NCI-H1105 (cell line): ENCODE measurements around the gene P2RY14.
A peak's percentile ranks its signal among the peaks of the same experiment; 100 is the strongest.

Experiments used
- DNase-seq: peaks from one replicate; lab custom pipeline; 2025; lab: John Stamatoyannopoulos, UW

Gene P2RY14

DNA sequence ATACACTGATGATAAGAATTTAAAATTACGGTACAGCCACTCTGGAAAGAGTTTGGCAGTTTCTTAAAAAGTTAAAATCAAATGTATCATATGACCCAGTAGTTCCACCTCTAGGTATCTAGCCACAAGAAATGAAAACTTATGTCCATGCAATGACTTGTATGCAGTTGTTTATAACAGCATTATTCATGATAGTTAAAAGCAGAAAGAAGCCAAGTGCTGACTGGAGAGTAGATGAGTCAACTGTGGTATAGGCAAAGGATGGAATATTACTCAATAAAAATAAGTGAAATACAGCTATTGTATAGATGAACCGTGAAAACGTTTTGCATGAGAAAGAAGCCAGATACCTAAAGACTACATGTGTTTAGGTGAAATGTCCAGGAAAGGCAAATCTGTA is 23.4 kb upstream of the P2RY14 start:
- DNase-seq, result no peak

DNA sequence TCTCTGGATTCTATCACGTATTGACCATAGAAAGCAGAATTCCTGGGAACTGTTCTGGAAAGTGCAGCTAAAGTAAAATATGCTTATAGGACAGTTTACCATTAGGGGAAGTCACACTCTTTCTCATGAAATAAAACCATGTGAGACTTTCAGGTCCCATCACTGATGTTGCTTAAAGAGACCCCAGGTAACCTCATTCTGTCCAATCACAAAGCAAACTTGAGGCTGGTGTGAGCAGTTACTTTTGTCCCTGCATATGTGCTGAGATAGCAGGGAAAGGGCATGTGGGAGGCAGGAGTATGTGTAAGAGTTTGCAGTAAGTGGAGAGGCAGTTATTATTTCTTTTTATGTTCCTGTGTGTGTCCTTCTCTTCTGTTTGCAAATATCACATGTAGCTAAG is 22.2 kb upstream of the P2RY14 start:
- DNase-seq, result no peak

DNA sequence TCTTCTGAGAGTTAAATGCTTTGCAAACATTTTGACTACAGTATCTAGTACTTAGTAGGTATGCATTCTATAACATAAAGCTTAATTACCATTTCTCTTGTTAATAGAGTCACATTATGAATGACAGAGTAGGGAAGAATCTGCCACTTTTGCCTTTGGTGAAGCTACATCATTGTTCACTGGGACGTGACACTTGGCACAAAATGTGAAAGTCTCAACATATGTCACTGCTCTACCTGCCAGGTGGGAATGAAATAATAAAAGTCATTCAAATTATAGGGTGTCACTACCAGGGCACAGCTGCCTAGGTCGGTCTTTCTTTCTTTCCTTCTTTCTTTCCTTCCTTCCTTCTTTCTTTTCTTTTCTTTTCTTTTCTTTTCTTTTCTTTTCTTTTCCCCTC is 20.7 kb upstream of the P2RY14 start:
- peak; percentile 13 for DNase-seq

DNA sequence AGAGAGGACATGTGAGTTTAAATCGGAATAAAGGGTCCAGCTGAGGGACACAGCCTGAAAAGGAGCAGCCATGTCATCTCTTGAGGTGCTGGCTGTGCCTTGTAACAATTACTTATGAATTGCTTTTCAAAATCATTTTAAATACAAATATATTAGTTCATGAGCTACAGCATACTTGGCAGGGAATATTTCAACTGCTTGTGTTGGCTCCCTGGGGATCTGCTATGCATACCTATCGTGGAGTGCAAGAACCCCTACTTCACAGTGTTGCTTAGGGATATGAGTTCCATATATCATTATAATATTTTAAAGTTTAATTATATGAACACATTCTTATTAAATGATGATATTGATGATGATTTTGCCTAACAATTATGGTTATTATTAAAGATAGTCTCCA is 19.1 kb upstream of the P2RY14 start:
- DNase-seq, result no peak

DNA sequence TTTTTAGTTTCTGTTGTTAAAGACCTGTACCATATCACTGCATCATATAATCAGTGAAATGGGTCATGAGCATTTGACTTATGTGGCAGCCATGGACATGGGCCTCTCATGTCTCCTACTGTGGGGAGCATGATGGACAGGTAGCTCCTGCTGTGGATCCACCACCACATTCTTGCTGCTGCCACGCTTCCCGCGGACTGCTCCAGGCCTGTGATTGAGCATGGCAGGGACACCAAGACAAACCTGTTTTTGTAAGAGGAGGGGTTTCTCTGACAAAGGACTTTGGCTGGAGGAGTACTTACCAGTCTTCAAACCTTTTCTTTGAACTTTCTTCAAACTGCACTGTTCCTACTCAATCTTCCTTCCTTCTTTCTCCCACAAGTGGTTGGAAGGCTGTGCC is 17.9 kb upstream of the P2RY14 start:
- DNase-seq, result no peak

DNA sequence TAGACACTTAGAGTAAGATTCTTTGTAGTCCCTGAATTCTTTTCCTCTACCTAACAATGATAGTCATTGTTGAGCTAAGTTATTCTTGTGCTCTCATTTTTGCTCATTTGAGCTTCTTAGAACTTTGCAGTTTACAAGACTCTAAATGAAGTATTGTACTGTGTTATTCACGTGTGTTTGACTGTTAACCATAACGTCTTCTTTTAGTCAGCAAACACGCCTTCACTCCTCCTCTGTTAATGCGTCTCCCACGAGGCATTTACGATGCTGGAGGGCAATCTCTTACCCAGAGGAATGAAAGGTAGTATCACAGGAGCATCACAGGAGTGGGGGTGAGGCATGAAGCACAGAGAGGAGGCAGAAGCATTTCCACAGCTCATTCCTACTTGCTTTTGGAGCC is 14.8 kb upstream of the P2RY14 start:
- no peak for DNase-seq

DNA sequence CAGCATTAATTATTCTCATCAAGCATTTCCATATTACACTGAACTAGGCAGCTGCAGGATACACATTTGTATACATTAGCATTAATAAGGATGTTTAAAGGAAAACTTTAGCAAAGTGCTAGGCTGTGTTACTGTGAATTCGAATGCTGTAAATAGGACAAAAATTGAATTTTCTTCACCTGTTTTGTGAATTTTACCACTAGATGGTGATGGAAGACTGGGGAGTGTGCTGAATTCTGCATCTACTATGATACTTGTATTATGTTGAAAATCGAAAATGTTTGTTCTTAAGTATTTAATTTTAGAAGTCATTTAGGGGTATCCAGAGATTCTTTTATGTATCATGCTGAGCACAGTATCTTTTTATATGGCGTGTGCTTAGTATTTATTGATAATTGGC is 12.3 kb upstream of the P2RY14 start:
- DNase-seq, result no peak

DNA sequence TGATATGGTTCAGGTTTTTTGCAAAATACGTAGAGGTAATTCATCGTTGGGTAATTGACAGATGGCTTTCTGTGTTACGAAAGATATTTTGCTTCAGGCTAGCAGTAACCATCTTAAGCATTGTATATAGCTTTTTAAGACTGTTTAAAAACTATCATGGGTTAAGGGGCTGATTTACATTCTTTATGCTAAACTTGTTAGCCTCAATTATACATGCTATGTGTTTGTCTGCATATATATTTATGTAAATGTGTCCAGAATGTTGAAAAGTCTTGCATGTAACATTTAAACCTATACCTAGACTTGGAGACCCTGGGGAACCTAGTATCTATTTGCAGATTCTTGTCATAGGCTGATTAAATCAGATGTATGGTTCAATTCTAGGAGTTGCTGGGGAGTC is 11.1 kb upstream of the P2RY14 start:
- no peak for DNase-seq

DNA sequence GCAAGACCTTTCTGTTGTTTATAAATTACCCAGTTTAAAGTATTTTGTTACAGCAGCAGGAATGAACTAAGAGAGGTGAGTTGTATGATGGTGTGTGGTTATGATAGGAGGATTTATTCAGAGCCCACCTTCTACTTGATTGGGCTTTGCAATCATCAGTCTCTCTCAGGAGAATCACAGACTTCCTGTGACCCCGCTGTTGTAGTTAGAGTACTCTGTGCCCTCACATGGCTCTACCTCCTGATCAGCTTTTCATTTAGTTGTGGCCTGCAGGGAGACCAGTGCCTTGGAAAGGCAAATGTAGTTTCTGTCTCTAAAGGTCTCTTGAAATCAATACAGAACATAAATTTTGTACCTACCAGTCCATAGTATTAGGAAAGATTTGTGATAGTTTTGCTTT is 7.6 kb upstream of the P2RY14 start:
- DNase-seq, result no peak

DNA sequence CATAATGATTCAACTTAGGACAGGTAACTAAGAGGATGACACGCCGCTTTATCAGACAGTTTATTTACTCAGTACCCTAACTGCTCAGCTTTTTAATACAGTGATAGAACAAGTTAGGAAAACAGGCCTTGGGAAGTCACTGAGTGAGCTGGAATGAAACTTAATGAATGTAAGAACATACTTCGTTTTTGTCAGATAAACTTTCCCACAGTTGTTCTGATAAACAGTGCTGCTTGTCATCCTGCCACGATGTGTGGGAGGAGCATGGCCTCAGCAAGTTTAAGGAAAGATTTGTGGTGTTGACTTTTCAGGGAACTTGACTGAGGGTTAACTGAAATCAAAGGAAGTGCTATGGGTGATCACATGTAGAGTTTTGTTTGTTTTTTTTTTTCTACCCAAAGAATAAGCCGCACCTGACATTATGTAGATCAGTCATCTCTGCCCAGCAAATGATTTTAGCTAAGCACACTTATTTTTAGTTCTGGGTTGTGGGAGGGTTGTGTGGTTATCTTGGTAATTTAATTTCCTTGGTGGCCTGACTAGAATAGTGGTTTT is 5.6 kb upstream of the P2RY14 start:
- DNase-seq, result no peak

DNA sequence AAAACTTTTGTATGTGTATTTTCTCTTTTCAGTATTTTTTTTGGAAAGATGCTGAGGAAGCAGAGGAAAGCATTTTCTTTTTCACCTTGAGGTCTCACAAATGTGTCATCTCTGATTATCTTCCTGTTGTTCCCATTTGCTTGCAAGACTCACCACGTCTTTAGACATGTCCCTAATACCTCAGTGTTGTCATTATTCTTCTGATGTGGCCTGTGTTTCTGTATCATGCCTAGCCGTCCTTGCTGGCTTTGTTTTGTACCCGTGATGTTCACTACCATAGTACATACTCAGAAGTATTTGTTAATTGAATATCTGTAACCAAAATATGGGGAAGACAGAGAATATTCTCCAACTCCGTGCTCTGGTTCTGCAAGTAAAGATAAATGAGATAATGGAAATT is 5.0 kb upstream of the P2RY14 start:
- DNase-seq, result no peak

DNA sequence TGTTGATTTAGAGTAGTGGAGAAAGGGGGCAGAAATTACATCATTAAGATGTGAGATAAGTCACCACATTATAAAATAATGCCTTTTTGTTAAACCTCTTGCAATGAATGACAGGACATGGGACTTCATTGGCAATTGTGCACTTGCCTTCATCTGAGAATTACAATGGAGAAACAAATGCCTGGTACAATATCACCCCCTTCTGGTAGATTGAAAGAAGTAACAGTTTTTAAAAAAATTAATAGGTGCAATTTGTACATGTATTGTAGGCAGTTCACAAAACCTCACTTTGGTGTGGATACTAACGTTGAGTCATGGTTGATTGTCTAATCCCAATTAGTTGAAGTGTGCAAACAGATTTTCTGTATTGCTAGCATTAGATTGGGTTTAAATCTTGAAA is 4.6 kb upstream of the P2RY14 start:
- DNase-seq, result peak; percentile 59

DNA sequence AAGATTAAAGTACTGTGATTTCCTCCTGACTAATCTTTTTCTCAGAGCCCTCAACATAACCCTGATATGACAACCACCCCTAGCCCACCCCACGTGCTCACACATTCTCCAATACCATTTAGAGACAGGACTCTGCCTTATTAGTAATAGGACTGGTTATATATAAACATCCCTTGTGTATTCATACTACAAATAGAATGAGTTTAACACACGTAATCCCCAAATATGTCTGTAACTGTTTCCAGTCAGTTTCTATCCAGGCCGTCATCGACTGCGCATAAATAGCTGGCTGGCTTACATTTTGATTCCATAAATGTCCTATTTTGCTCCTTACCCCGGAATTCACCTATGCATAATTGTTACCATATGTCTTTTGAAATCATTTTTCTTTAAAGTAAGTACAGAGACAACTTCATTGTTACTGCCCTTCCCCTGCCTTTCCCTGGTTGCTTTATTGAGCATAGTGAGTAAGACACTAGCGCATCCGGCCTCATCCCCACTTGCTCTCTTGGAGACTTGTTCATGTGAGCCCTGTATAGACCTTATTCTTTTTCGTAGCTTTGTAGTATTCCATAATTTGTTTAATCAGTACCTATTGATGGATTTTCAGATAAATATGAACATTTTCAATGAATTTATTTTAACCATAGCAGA is 3.5 kb upstream of the P2RY14 start:
- DNase-seq, result no peak

DNA sequence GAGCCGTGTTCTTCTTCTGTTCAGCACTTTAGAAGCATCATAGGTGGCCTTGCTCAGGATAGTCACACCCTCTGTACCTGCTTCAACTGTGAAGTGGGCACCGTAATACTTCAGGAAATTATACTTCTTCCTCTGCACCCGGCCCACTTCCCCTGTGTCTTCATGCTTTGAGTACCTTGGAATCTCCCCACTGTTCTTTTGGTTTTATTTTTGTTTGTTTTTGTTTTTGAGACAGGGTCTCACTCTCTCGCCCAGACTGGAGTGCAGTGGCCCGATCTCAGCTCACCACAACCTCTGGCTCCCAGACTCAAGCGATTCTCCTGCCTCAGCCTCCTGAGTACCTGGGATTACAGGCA is 1.7 kb downstream of the P2RY14 start:
- no peak for DNase-seq

DNA sequence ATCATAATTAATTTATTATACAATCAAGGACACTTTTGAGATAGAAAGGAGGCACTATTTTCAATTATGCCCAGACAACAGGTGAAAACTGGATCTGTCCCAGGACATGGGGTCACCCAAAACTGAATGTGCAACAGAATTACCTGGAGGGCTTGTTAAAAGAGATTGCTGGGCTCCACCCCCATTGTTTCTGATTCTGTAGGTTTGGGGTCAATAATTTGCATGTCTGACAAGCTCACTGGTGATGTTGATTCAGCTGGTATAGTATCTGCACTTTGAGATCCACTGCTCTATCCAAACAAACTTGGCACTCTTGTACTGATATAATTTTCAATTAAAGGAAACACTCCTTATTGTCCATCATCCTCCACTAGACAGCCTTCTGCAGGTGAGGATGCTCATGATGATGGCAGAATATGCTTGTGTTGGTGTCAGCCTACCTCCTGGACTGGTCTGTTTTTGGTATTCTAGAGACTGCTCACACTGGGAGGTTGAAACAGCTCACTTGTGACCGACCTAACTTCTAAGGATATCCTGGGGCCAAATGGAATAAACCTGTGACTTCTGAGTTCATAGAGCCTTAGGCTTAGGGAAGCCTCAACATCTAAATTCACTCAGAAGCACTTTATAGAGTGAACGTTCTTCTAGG is 2.2 kb downstream of the P2RY14 start:
- DNase-seq, result no peak

DNA sequence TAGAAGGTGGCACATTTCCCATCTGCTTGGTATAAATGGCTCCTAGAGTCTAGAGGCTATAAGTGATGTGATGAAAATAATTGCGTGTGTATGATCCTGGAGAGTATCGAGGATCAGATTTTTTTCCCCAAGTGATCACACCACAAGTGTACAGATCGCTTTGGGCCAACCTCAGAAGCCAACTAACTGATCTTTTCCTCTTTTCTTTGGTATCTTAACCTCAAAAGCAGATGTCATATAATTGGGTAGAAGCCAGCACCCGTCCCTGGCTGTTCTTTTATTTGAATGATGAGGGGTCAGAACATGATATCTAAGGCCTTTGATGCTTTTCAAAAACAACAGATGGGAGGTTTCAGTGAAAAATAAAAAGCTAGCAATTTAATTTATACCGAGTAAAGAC is 3.3 kb downstream of the P2RY14 start:
- DNase-seq, result no peak

DNA sequence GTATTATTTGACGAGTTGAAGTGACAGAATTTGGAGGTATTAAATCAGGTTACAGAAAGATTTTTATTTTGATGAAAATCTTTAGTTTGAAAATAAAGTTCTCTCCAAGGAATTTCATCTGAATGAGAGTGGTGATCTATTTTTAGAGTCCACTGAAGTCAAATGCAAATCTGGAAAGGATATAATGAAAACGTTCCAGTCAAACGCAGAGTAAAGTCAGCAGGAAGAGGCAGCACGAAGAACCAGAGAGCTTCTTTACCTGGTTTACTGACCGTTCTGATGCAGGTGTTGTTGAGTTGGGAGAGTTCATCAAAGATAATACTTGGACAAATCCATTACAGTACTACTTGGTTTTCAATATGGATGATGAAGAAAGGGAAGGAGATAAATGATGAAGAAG is 8.7 kb downstream of the P2RY14 start:
- DNase-seq, result no peak

DNA sequence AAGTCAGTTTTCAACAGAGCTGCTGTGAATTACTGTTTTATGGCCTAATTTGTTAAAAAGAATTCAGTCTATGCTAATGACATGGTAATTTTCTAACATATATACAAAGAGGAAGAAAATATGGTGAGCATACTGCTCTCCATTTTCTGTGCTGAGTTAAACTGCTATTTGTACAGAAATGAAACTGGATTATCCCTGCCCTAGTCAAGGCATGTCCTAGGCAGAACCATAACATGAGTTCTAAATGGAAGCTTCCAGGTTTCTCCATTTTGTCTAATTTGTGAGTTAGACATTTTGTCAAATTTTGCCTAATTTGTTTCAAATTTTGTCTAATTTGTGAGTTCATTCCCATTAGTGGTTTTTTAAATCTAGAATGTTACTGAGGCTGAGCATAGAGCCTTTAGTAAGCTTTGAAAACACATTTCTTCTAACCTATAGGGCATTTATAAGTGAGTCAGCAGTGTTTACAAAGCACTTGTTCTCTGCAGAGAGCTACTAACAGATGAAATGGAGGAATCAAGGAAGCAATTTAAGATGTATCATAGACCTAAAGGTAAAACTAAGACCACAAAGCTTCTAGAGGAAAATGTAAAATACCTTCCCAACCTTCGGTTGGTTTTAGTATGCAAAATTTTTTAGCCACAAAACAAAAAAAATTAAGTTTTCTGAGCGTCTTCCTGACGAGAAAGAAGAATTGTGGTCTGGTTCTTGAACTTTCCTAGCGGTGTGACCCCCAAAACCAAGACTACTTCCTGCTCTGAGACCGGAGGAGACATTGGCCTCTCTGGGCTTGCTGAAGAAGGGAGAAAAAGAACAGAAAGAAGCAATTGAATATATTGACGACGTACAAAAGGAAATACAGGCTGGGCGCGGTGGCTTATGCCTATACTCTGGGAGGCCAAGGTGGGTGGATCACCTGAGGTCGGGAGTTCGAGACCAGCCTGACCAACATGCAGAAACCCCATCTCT is 9.8 kb downstream of the P2RY14 start:
- no peak for DNase-seq

DNA sequence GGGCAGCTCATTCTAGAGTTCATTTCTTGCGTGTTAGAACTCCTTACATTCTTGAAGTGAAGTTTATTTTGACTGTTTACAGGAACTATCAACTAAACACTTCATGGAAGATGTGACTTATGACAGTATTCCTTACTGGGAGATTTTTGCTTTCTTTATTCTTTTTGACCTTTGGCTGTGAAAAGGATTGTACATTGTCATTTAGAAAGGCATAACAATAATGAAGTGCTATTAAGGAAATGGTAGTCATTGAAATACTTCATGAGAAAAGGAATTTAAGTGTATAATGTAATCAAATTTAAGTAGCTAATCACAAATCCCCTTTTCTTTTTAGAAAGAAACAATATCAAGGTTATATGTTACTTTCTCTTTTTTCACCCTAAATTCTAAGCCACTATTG is 11.3 kb downstream of the P2RY14 start:
- DNase-seq, result no peak

DNA sequence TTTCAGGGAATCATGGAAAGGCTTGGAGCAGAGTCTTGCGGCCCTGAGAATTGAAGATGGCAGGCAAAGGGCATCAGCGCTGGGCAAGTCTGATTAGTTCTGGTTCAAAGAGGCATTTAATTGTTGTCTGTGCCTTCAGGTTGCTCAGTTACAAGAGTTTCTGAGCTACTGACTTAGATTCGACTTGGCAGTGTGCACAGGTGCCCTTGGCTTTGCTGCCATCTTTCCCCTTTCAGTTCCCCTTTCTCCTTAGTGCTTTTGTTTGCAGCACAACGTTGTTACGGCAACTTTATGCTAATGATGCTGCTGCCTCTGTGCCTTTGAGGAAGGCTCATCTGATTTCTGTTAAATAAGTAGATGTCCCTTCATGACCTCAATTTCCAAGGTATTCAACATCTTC is 12.5 kb downstream of the P2RY14 start:
- DNase-seq, result peak; percentile 14

DNA sequence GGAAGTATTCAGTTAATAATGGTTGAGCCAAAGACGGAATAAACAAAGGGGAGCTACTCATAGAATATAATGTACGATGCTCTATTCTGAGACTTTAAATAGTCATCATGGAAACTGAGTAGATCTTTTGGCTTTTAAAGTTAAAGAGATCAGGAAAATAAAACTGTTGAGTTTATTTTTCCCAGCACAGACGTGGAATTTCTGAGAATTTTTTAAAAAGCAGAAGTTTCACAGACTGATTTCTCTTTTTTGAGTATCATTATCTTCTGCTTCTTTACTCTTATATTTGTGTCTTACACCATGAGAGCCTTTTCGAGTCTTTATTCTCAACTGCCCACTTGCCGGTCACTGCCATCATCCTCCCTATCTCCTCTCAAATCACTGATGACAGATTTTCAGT is 13.2 kb downstream of the P2RY14 start:
- no peak for DNase-seq

DNA sequence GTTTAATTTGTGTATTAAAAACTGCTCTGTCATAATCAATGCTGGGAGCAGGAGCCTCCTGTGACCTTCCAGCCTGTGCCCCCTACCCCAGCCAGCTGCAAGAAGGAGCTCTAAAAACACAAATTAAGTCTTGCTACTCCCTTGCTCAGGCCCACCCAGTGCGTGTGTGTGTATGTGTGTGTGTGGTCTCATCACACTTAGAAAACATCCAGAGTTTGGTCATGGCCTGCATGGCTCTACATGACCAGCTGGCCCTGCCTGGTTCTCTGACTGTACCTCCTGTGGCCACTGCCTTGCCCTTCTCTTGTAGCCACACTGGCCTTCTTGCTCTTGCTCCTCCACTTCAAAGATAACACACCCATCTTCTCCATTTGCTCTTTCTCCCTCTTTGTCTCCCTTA is 13.7 kb downstream of the P2RY14 start:
- no peak for DNase-seq
